Measurements from ENCODE around the gene RSBN1L. TPM values are rescaled to one million over a fixed set of nuclear protein-coding genes. Genes with fewer than 3 reads are reported as not detected.

RSBN1L gene
- total RNA-seq, 2 donors from 2014 or later, result 20.1 to 25.5 TPM

GRCh38 chr7:77696643-77697534, 630 bp downstream of the RSBN1L start:
- Histone ChIP-seq H3K9me3 (no peaks in the 10 kb centered on the region), H3K27me3 (no peaks in the 10 kb centered on the region), H3K36me3 (no peaks in the 10 kb centered on the region), H3K4me1 (peaks cover 3% of the 10 kb centered on the region), H3K9ac (ENCODE audit: low read depth in 2 of 2, low read length in 2 of 2) (peak overlapping the region; percentile 89 to 99), H3K27ac (peak overlapping the region; percentile 93), H3K4me3 (peak overlapping the region; percentile 61)
- intact Hi-C loops (cut with DNase I), result no loop called here
- TF ChIP-seq, protein P1, sequence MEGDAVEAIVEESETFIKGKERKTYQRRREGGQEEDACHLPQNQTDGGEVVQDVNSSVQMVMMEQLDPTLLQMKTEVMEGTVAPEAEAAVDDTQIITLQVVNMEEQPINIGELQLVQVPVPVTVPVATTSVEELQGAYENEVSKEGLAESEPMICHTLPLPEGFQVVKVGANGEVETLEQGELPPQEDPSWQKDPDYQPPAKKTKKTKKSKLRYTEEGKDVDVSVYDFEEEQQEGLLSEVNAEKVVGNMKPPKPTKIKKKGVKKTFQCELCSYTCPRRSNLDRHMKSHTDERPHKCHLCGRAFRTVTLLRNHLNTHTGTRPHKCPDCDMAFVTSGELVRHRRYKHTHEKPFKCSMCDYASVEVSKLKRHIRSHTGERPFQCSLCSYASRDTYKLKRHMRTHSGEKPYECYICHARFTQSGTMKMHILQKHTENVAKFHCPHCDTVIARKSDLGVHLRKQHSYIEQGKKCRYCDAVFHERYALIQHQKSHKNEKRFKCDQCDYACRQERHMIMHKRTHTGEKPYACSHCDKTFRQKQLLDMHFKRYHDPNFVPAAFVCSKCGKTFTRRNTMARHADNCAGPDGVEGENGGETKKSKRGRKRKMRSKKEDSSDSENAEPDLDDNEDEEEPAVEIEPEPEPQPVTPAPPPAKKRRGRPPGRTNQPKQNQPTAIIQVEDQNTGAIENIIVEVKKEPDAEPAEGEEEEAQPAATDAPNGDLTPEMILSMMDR (IDR thresholded peaks at IDR 0.05), result no peak
- peak; percentile 76 for DNase-seq

DNA sequence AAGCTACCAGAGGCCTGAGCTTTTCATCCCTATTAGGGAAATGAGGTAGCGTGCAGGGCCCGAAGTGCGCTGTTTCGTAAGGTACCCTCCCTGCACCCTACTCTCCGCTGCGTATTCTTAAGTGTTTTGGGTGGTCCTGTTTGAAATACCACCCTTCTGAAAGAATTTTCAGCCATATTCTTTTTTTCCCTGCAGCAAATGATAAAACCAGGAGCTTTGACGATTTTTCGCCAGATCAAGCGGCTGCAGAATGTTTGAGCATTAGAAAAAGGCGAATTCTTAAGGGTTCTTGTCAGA, 1.2 kb downstream of the RSBN1L start:
- Histone ChIP-seq H3K36me3 (no peaks in the 10 kb centered on the region), H3K4me1 (peaks cover 3% of the 10 kb centered on the region), H3K9me3 (no peaks in the 10 kb centered on the region)

GRCh38 chr7:77698042-77698625, 1.9 kb downstream of the RSBN1L start:
- H3K4me3 ChIP-seq, result peak overlapping the region; percentile 61
- TF ChIP-seq, protein P1 (IDR thresholded peaks at IDR 0.05), result no peak
- H3K9ac ChIP-seq (ENCODE audit: low read depth in 2 of 2, low read length in 2 of 2), result peak overlapping the region; percentile 89 to 99
- no peaks in the 10 kb centered on the region for H3K27me3 ChIP-seq
- no peak for DNase-seq
- intact Hi-C loops (cut with DNase I), result no loop called here
- peak overlapping the region; percentile 93 for H3K27ac ChIP-seq
- no peaks in the 10 kb centered on the region for H3K36me3 ChIP-seq
- H3K4me1 ChIP-seq, result peaks cover 3% of the 10 kb centered on the region
- H3K9me3 ChIP-seq, result no peaks in the 10 kb centered on the region

More for the DNA sequence above, 1.2 kb downstream of the RSBN1L start:
- H3K4me3 ChIP-seq, result peak overlapping the region; percentile 61
- no peak for DNase-seq
- H3K27ac ChIP-seq, result peak overlapping the region; percentile 93
- H3K9ac ChIP-seq (ENCODE audit: low read depth in 2 of 2, low read length in 2 of 2), result peak overlapping the region; percentile 89 to 99
- intact Hi-C loops (cut with DNase I), result no loop called here
- TF ChIP-seq, protein P1 (IDR thresholded peaks at IDR 0.05), result no peak
- no peaks in the 10 kb centered on the region for H3K27me3 ChIP-seq

DNA sequence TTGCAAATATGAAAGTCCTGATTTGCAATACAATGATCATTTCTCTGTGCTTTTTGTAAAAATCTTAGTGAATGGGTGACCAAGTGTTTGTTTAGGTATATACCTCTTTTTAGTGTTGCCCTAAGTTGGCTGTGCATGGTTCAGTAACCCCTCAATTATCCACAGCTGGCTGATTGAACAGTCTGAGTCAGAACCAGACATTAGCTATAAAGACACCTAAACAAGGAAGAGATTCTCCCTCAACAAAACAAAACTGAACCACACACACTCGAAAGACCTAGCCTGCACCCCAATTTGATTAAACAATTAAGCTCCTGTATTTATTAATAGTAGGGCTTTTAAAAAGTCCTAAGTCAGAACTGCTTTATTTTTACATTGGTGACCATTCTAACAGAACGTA, 2.8 kb downstream of the RSBN1L start:
- intact Hi-C loops (cut with DNase I), result no loop called here
- no peak for DNase-seq
- TF ChIP-seq, protein P1 (IDR thresholded peaks at IDR 0.05), result no peak
- Histone ChIP-seq H3K27me3 (no peaks in the 10 kb centered on the region), H3K9me3 (no peaks in the 10 kb centered on the region), H3K4me1 (peaks cover 3% of the 10 kb centered on the region), H3K9ac (ENCODE audit: low read depth in 2 of 2, low read length in 2 of 2) (peak overlapping the region in 1 of 2 donors; percentile 31), H3K36me3 (no peaks in the 10 kb centered on the region), H3K27ac (no peak overlapping the region), H3K4me3 (no peak overlapping the region)

DNA sequence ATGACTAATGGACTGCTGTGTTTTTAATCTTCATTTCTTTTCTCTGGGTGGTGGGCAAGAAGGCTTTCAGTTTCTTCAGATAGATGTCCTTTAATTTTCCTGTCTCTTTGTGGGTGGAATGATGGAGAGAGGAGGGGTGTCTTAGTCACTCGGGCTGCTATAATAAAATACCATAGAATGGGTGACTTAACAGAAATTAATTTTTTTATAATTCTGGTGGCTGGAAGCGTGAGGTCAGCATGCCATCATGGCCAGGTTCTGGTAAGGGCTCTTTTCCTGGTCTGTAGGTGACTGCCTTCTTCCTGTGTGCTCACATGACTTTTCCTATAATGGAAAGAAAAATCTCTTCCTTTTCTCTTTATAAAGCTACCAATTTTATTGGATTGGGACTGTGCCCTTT, 6.3 kb downstream of the RSBN1L start:
- H3K4me3 ChIP-seq, result no peak overlapping the region
- no peaks in the 10 kb centered on the region for H3K27me3 ChIP-seq
- no peak for DNase-seq
- no peaks in the 10 kb centered on the region for H3K36me3 ChIP-seq
- no peak overlapping the region for H3K9ac ChIP-seq (ENCODE audit: low read depth in 2 of 2, low read length in 2 of 2)
- no peaks in the 10 kb centered on the region for H3K9me3 ChIP-seq
- H3K27ac ChIP-seq, result no peak overlapping the region
- intact Hi-C loops (cut with DNase I), result loop anchor here (10.0 kb wide), 1 partner anchor 52 kb away; no protein-coding TSS in a partner anchor
- TF ChIP-seq, protein P1 (IDR thresholded peaks at IDR 0.05), result no peak
- peaks cover 3% of the 10 kb centered on the region for H3K4me1 ChIP-seq
